K562 (cell line): Measurements from ENCODE around the gene CCDC183. TPM values are rescaled to one million over a fixed set of nuclear protein-coding genes. Genes with fewer than 3 reads are reported as not detected.

Experiments used
- ARHGAP35 ChIP-seq: fragments of 450-650 bp; IDR thresholded peaks from 2 replicates; pipeline ENCODE4 v1.6.1; 2018; ENCODE audit not compliant: partially characterized antibody
- CBX2 ChIP-seq: fragments of 200-600 bp; sonication (generic); IDR thresholded peaks from one replicate; pipeline ENCODE4 v1.6.1; 2012; ENCODE audit warnings: mild to moderate bottlenecking, low read length, inconsistent platforms; ENCODE audit not compliant: insufficient read depth, poor library complexity, severe bottlenecking
- CCAR2 ChIP-seq: fragments of 200-400 bp; formaldehyde crosslinking; IDR thresholded peaks from 2 replicates; pipeline ENCODE4 v1.6.1; 2017; ENCODE audit warnings: mild to moderate bottlenecking, low read depth, low read length
- HEY1 ChIP-seq: fragments of 250-450 bp; sonication (Bioruptor Pico); IDR thresholded peaks from 2 replicates; pipeline ENCODE4 v1.5.0; 2020; ENCODE audit warnings: mild to moderate bottlenecking, moderate library complexity, borderline replicate concordance
- KLF16 ChIP-seq: IDR thresholded peaks from 2 replicates; pipeline ENCODE4 v1.6.1; 2016; ENCODE audit warnings: antibody characterized with exemption
- MAFF ChIP-seq: IDR thresholded peaks from 2 replicates; pipeline ENCODE4 v1.6.1; 2012; ENCODE audit warnings: low read length, improper control_type of control experiment
- MTA1 ChIP-seq: fragments of 450-650 bp; IDR thresholded peaks from 2 replicates; pipeline ENCODE4 v1.6.1; 2017; ENCODE audit warnings: borderline replicate concordance
- NCOA6 ChIP-seq: fragments of 450-650 bp; IDR thresholded peaks from 2 replicates; pipeline ENCODE4 v1.6.1; 2017; ENCODE audit warnings: mild to moderate bottlenecking
- NELFE ChIP-seq: IDR thresholded peaks from 2 replicates; pipeline ENCODE4 v1.6.1; 2011; ENCODE audit warnings: mild to moderate bottlenecking; ENCODE audit not compliant: insufficient read depth, insufficient read length
- PHF8 ChIP-seq: fragments of 200-600 bp; sonication (generic); IDR thresholded peaks from 2 replicates; pipeline ENCODE4 v1.6.1; 2012; ENCODE audit warnings: mixed run types, mild to moderate bottlenecking, inconsistent platforms, low read length, moderate library complexity, borderline replicate concordance
- PTBP1 ChIP-seq: fragments of 200-400 bp; formaldehyde crosslinking; IDR thresholded peaks from 2 replicates; pipeline ENCODE4 v1.6.1; 2017; ENCODE audit warnings: low read depth, low read length
- STAG1 ChIP-seq: sonication (generic); formaldehyde crosslinking; IDR thresholded peaks from 2 replicates; pipeline ENCODE4 v1.5.0; 2020; ENCODE audit warnings: missing genetic modification reagents, borderline replicate concordance
- TCF3 ChIP-seq: sonication (generic); formaldehyde crosslinking; IDR thresholded peaks from 2 replicates; pipeline ENCODE4 v1.4.0; 2020; ENCODE audit warnings: mild to moderate bottlenecking, missing genetic modification reagents
- XRCC4 ChIP-seq: IDR thresholded peaks from one replicate; pipeline ENCODE4 v1.6.1; 2011; ENCODE audit not compliant: insufficient read depth, insufficient read length; ENCODE audit errors: extremely low read depth
- ZBTB11 ChIP-seq, 3 experiments: fragments of 200-800 bp in 1 of 3; fragments of 250-450 bp in 1 of 3; fragments of 450-650 bp in 1 of 3; sonication (Bioruptor Pico) in 1 of 3; sonication (Bioruptor generic) in 1 of 3; formaldehyde crosslinking in 1 of 3; IDR thresholded peaks; 2 replicates each; pipeline versions ENCODE4 v1.6.1 to v1.8.0; 2016 to 2022; ENCODE audit warnings: mild to moderate bottlenecking in 2 of 3, missing genetic modification characterization in 2 of 3, missing compliant biosample characterization in 1 of 3, moderate library complexity in 1 of 3
- polyA plus RNA-seq, 8 experiments: library from polyadenylated mRNA; depleted of rRNA in 4 of 8; stranded (reverse) in 5 of 8; unstranded in 3 of 8; fragments of >200 nt; fragmentation: Nextera tagmentation in 2 of 8; fragmentation: Illumina TruSeq in 1 of 8; extraction: Ambion mirVana in 2 of 8; extraction: Trizol in 1 of 8; gene quantifications; 2 replicates each; pipeline versions ENCODE4 v1.2.1 to v1.2.3, GENCODE V29; 2011 to 2014; ENCODE audit warnings: inconsistent platforms in 1 of 8, missing spikeins in 1 of 8
- total RNA-seq, 7 experiments: library from RNA; depleted of rRNA in 6 of 7; stranded (reverse); fragments of >200 nt in 6 of 7; fragmentation: Illumina TruSeq in 2 of 7; extraction: Trizol in 2 of 7; gene quantifications; 2 replicates each; pipeline versions ENCODE4 v1.2.1 to v1.2.3, GENCODE V29; 2011 to 2021; ENCODE audit warnings: low replicate concordance in 1 of 7
- TF ChIP-seq, protein P1 (sequence below): fragments of 450-650 bp; IDR thresholded peaks from 2 replicates; pipeline ENCODE4 v1.6.1; 2016
- TF ChIP-seq, protein P2 (sequence below): sonication (generic); formaldehyde crosslinking; IDR thresholded peaks from 2 replicates; pipeline ENCODE4 v1.8.0; 2023; ENCODE audit warnings: mild to moderate bottlenecking, missing genetic modification reagents
- TF ChIP-seq, protein P3 (sequence below): sonication (generic); formaldehyde crosslinking; IDR thresholded peaks from 2 replicates; pipeline ENCODE4 v1.8.0; 2022; ENCODE audit warnings: missing genetic modification reagents, mild to moderate bottlenecking, moderate library complexity, borderline replicate concordance

CCDC183 gene
- total and polyA plus RNA-seq, 9 of the 15 experiments (the other 6 are each of a cell fraction or from before 2014, with no cell fraction given) = 0.21 to 0.60 (median 0.29) TPM; not detected in 4

GRCh38 chr9:136791516-136792276 lies 4.4 kb upstream of the CCDC183 start (continued):
- TF ChIP-seq XRCC4 (no peak), NELFE (no peak), MTA1 (0 out of 2 replicates have a peak, but pooled peaks have one; percentile 58), CBX2 (no peak), KLF16 (peak; percentile 70), STAG1 (CRISPR knock-in tag) (peak; percentile 49), TCF3 (CRISPR knock-in tag) (0 out of 2 replicates have a peak, but pooled peaks have one; percentile 17), HEY1 (CRISPR knock-in tag) (no peak), PTBP1 (no peak), MAFF (no peak), ZBTB11 (CRISPR knock-in tag; IDR thresholded peaks at IDR 0.05) (peak in 1 of 3 experiments; percentile 43; a peak in 1 of 6 replicates), CCAR2 (no peak), PHF8 (no peak; the same call in 1 of the 2 replicates), NCOA6 (no peak), ARHGAP35 (no peak)
- TF ChIP-seq, protein P1, sequence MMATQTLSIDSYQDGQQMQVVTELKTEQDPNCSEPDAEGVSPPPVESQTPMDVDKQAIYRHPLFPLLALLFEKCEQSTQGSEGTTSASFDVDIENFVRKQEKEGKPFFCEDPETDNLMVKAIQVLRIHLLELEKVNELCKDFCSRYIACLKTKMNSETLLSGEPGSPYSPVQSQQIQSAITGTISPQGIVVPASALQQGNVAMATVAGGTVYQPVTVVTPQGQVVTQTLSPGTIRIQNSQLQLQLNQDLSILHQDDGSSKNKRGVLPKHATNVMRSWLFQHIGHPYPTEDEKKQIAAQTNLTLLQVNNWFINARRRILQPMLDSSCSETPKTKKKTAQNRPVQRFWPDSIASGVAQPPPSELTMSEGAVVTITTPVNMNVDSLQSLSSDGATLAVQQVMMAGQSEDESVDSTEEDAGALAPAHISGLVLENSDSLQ = no peak; the same call in 1 of the 2 replicates
- TF ChIP-seq, protein P2, sequence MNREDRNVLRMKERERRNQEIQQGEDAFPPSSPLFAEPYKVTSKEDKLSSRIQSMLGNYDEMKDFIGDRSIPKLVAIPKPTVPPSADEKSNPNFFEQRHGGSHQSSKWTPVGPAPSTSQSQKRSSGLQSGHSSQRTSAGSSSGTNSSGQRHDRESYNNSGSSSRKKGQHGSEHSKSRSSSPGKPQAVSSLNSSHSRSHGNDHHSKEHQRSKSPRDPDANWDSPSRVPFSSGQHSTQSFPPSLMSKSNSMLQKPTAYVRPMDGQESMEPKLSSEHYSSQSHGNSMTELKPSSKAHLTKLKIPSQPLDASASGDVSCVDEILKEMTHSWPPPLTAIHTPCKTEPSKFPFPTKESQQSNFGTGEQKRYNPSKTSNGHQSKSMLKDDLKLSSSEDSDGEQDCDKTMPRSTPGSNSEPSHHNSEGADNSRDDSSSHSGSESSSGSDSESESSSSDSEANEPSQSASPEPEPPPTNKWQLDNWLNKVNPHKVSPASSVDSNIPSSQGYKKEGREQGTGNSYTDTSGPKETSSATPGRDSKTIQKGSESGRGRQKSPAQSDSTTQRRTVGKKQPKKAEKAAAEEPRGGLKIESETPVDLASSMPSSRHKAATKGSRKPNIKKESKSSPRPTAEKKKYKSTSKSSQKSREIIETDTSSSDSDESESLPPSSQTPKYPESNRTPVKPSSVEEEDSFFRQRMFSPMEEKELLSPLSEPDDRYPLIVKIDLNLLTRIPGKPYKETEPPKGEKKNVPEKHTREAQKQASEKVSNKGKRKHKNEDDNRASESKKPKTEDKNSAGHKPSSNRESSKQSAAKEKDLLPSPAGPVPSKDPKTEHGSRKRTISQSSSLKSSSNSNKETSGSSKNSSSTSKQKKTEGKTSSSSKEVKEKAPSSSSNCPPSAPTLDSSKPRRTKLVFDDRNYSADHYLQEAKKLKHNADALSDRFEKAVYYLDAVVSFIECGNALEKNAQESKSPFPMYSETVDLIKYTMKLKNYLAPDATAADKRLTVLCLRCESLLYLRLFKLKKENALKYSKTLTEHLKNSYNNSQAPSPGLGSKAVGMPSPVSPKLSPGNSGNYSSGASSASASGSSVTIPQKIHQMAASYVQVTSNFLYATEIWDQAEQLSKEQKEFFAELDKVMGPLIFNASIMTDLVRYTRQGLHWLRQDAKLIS (CRISPR knock-in tag) = peak; percentile 89
- TF ChIP-seq, protein P3, sequence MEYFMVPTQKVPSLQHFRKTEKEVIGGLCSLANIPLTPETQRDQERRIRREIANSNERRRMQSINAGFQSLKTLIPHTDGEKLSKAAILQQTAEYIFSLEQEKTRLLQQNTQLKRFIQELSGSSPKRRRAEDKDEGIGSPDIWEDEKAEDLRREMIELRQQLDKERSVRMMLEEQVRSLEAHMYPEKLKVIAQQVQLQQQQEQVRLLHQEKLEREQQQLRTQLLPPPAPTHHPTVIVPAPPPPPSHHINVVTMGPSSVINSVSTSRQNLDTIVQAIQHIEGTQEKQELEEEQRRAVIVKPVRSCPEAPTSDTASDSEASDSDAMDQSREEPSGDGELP (CRISPR knock-in tag) = peak; percentile 69
